Cardiac fibroblast (primary cell): Measurements from ENCODE around the gene NMNAT3.

Source experiments
- DNase-seq, 2 donors: peaks; one replicate each; pipeline versions ENCODE4 v3.0.0 to v3.0.0-alpha.2; 2010; ENCODE audit warnings: low read depth in 2 of 2
- H3K4me3 ChIP-seq, 2 donors: replicated peaks in 1 of 2; 1 replicate in 1 of 2; 2 replicates in 1 of 2; pipeline ENCODE4 v1.5.1; 2011; ENCODE audit warnings: low read depth in 2 of 2, low read length in 2 of 2, mild to moderate bottlenecking in 2 of 2, moderate library complexity in 1 of 2
- TF ChIP-seq, protein P1 (sequence below): IDR thresholded peaks from one replicate; pipeline ENCODE4 v1.5.1; 2011; ENCODE audit warnings: low read depth, mild to moderate bottlenecking, low read length, inconsistent platforms

The NMNAT3 gene

GRCh38 chr3:139671107-139671506, 6.7 kb downstream of the NMNAT3 start:
- TF ChIP-seq, protein P1, sequence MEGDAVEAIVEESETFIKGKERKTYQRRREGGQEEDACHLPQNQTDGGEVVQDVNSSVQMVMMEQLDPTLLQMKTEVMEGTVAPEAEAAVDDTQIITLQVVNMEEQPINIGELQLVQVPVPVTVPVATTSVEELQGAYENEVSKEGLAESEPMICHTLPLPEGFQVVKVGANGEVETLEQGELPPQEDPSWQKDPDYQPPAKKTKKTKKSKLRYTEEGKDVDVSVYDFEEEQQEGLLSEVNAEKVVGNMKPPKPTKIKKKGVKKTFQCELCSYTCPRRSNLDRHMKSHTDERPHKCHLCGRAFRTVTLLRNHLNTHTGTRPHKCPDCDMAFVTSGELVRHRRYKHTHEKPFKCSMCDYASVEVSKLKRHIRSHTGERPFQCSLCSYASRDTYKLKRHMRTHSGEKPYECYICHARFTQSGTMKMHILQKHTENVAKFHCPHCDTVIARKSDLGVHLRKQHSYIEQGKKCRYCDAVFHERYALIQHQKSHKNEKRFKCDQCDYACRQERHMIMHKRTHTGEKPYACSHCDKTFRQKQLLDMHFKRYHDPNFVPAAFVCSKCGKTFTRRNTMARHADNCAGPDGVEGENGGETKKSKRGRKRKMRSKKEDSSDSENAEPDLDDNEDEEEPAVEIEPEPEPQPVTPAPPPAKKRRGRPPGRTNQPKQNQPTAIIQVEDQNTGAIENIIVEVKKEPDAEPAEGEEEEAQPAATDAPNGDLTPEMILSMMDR, result no peak
- H3K4me3 ChIP-seq, result no peak overlapping the region
- no peak for DNase-seq

DNA sequence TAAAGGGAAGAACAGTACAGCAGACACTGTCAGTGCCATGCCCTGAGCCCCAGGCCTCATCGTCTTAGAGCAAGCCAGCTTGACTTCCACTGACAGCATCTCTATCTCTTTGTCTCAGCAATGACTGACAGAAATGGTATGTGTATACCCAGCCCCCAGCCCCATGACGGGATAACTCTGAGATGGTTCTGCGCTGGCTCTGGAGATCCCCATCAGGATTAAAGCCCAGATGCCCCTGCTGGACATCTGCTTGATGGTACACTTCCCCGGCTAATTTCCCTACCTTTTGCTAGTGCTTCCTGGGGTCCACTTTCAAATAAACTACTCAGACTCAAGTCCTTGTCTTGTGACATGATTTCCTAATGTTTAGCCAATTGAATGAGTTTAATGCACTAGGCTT, 7.6 kb downstream of the NMNAT3 start:
- TF ChIP-seq, protein P1, result no peak
- no peak overlapping the region for H3K4me3 ChIP-seq
- no peak for DNase-seq

GRCh38 chr3:139668332-139668731, 9.4 kb downstream of the NMNAT3 start:
- H3K4me3 ChIP-seq, result no peak overlapping the region
- no peak for DNase-seq
- TF ChIP-seq, protein P1, result no peak

DNA sequence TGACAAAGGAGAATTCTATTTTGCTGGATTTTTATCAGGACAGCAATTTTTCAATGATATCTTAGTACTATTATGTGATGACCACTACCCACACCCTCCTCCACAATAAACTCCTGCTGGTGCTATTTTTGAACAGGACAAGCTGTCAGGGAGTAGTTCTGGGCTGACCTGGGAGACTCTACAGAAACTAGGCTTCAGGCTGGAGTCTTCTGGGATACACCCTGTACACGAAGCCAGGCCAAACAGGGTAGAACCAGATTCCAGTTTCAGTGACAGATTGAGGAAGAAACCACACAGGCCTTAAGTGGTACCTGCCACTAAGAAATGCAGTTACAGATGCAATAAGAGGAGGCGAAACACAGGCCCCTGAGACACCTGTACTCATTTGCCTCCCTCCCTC, 12.8 kb downstream of the NMNAT3 start:
- DNase-seq, result no peak
- TF ChIP-seq, protein P1, result no peak

DNA sequence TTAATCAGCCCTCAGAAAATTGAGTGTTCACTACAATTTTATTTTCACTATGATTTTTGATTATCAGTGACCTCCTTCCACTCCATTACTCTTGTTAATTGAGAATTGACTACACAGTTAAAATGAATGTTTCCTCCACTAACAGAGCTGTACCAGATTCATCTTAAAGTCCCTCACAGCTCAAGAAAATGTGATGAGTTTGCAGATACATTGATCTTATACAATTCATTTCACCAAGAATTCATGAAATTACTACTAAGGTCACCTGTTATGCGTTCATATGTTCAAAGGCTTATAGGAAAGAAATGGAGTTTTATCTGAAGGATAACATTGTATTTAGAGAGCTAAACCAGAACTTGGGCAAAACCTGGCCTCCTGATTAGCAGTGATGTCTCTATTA, 17.5 kb downstream of the NMNAT3 start:
- TF ChIP-seq, protein P1, result no peak
- no peak for DNase-seq
- H3K4me3 ChIP-seq, result no peak overlapping the region

More for the DNA sequence above, 12.8 kb downstream of the NMNAT3 start:
- no peak overlapping the region for H3K4me3 ChIP-seq

DNA sequence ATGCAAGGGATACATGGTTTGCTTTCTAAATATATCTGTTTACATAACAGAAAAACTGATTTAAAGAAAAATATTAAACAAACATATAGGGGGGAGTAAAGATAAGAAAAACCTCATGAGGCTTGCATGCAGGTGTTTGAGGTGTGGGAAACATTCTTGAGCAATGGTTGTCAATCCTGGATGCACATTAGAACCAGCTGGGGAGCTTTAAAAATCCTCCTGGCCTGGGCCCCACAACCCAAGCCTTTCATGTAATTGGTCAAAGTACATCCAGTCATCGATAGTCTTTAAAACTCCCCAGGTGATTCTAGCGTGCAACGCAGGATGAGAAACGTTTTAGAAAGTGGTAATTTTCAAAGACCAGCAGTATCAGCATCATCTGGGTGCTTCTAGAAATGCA, 18.3 kb downstream of the NMNAT3 start:
- H3K4me3 ChIP-seq, result no peak overlapping the region
- DNase-seq, result no peak
- TF ChIP-seq, protein P1, result no peak

DNA sequence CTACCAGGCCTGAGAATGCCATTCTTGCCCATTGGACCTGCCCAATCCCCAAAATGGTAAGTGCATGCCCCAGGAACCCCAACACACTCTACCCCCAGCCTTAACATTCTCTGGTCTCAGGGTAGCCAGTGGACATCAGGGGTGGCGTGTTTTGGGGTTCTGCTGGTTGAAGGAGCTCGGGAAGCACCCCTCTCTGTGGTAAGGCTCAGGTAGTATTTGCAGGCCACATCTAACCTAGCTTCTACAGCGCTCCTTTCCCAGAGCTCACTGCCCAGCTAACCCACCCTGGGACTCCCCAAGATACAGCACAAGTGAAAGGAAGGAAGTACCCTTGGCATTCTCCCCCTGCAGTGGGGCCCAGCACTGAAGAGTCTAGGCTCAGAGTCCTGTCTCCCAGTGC, 19.8 kb downstream of the NMNAT3 start:
- DNase-seq, result no peak
- H3K4me3 ChIP-seq, result no peak overlapping the region
- TF ChIP-seq, protein P1, result no peak
